Neural progenitor cell (in vitro differentiated cells): ENCODE data around the gene COG3. TPM values are rescaled to one million over a fixed set of nuclear protein-coding genes. Genes with fewer than 3 reads are reported as not detected.

Source experiments
- DNase-seq: peaks from one replicate; pipeline ENCODE4 v3.0.0-alpha.2; 2016; ENCODE audit warnings: low spot score
- H2AFZ ChIP-seq: fragments of 200-600 bp; sonication (generic); replicated peaks from 2 replicates; pipeline ENCODE4 v1.6.1; 2016; ENCODE audit warnings: antibody characterized with exemption
- H3F3A ChIP-seq: fragments of 200-600 bp; sonication (generic); 2 replicates; pipeline ENCODE4 v1.6.1; 2016; ENCODE audit warnings: antibody characterized with exemption, low read depth
- H3K27ac ChIP-seq: fragments of 200-600 bp; sonication (generic); 2 replicates; pipeline ENCODE4 v1.5.1; 2016; ENCODE audit warnings: mild to moderate bottlenecking
- H3K27me3 ChIP-seq: fragments of 200-600 bp; sonication (generic); 2 replicates; pipeline ENCODE4 v1.6.1; 2016; ENCODE audit warnings: mild to moderate bottlenecking, moderate library complexity
- H3K36me3 ChIP-seq: fragments of 200-600 bp; sonication (generic); 2 replicates; pipeline ENCODE4 v1.5.1; 2016
- H3K4me1 ChIP-seq: fragments of 200-600 bp; sonication (generic); 2 replicates; pipeline ENCODE4 v1.6.1; 2016; ENCODE audit warnings: mixed run types
- H3K4me2 ChIP-seq: fragments of 200-600 bp; sonication (generic); 2 replicates; pipeline ENCODE4 v1.6.1; 2016
- H3K4me3 ChIP-seq: fragments of 200-600 bp; sonication (generic); 2 replicates; pipeline ENCODE4 v1.5.1; 2016
- H3K79me2 ChIP-seq: fragments of 200-600 bp; sonication (generic); 2 replicates; pipeline ENCODE4 v1.6.1; 2016; ENCODE audit warnings: low read depth
- H3K9ac ChIP-seq: fragments of 200-600 bp; sonication (generic); 2 replicates; pipeline ENCODE4 v1.6.1; 2016
- H3K9me3 ChIP-seq: fragments of 200-600 bp; sonication (generic); 2 replicates; pipeline ENCODE4 v1.5.1; 2016; ENCODE audit warnings: low read depth
- H4K20me1 ChIP-seq: fragments of 200-600 bp; sonication (generic); 2 replicates; pipeline ENCODE4 v1.6.1; 2016; ENCODE audit warnings: low read depth
- H3K27ac Mint-ChIP-seq: 3 replicates; pipeline ENCODE4 v1.8.0; 2021; ENCODE audit warnings: mixed read lengths
- H3K27me3 Mint-ChIP-seq: 2 replicates; pipeline ENCODE4 v1.8.0; 2022; ENCODE audit warnings: low read depth, mild to moderate bottlenecking, inconsistent platforms, moderate library complexity, mixed read lengths; ENCODE audit not compliant: insufficient read depth
- H3K36me3 Mint-ChIP-seq: 3 replicates; pipeline ENCODE4 v1.8.0; 2021; ENCODE audit warnings: mixed read lengths
- H3K4me1 Mint-ChIP-seq: 3 replicates; pipeline ENCODE4 v1.8.0; 2021; ENCODE audit warnings: mixed read lengths
- H3K4me3 Mint-ChIP-seq: 3 replicates; pipeline ENCODE4 v1.8.0; 2021; ENCODE audit warnings: mild to moderate bottlenecking, moderate library complexity, mixed read lengths
- H3K9me3 Mint-ChIP-seq: 3 replicates; pipeline ENCODE4 v1.8.0; 2020; ENCODE audit warnings: mixed read lengths
- CTCF ChIP-seq: fragments of 200-600 bp; sonication (generic); IDR thresholded peaks from 2 replicates; pipeline ENCODE4 v1.5.1; 2017; ENCODE audit warnings: antibody characterized with exemption, mild to moderate bottlenecking
- EZH2 ChIP-seq: fragments of 200-600 bp; sonication (generic); IDR thresholded peaks from 2 replicates; pipeline ENCODE4 v1.6.1; 2017; ENCODE audit warnings: antibody characterized with exemption, mild to moderate bottlenecking, moderate library complexity
- EZH2phosphoT487 ChIP-seq: fragments of 200-600 bp; sonication (generic); IDR thresholded peaks from 2 replicates; pipeline ENCODE4 v1.6.1; 2017; ENCODE audit warnings: antibody characterized with exemption
- total RNA-seq: library from RNA; depleted of rRNA; stranded (reverse); fragments of >200 nt; gene quantifications from 2 replicates; pipeline ENCODE4 v1.2.3, GENCODE V29; 2015; ENCODE audit warnings: low replicate concordance

The COG3 gene
- total RNA-seq, 1 donor from 2014 or later = 36.0 TPM

DNA sequence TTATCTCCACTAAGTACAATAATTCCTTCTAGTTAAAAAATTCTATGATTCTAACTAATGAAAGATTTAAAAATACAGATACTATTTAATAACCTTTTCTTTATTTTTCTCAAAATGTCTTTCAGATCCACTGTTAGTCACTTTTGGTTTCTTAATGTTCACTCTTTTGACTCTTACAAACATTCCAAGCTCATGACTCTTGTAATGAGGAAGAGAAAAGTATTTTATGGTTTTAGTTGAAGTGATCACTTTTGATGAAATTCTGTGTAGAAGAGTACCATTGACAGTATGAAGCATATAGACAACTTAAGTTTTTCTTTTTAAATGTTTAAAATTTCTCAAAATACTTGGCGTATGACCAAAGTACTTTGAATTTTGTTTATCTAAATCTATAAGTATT lies 27.8 kb downstream of the COG3 start:
- DNase-seq = no peak
- Histone ChIP-seq H3K4me3 (no peak overlapping the region), H3K27ac (no peak overlapping the region), H3K27me3 (no peaks in the 10 kb centered on the region), H3K9ac (no peak overlapping the region), H2AFZ (no peak overlapping the region), H3K9me3 (no peaks in the 10 kb centered on the region), H3K4me1 (no peaks in the 10 kb centered on the region), H3K36me3 (peaks cover 9% of the 10 kb centered on the region), H4K20me1 (no peaks in the 10 kb centered on the region), H3K4me2 (no peak overlapping the region), H3K79me2 (no peaks in the 10 kb centered on the region), H3F3A (no peaks in the 10 kb centered on the region)
- no peaks in the 10 kb centered on the region for H3K4me1 Mint-ChIP-seq
- peaks cover 2% of the 10 kb centered on the region for H3K27me3 Mint-ChIP-seq
- no peak overlapping the region for H3K4me3 Mint-ChIP-seq
- H3K36me3 Mint-ChIP-seq = peaks cover 15% of the 10 kb centered on the region
- H3K27ac Mint-ChIP-seq = no peak overlapping the region
- H3K9me3 Mint-ChIP-seq = no peaks in the 10 kb centered on the region
- TF ChIP-seq EZH2phosphoT487 (no peak), EZH2 (no peak), CTCF (no peak)

DNA sequence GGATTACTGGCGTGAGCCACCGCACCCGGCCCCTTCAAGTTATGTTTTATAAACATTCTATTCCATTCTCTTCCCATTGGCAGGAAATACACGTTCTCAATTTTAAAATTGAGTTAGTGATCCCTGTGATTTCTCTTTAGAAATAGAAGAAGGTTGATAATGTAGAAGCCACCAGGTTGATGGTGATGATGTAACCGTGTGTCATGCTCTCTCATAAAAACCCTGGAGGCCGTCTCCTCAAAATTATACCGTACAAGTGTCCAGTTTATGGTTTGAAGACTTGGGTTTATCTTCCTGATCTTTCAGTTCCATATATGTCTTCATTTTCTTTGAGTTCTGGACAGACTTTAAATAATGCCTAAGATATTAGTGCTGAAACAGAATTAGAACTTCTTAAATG lies 32.2 kb downstream of the COG3 start:
- Mint-ChIP-seq H3K4me3 (no peak overlapping the region), H3K4me1 (no peaks in the 10 kb centered on the region), H3K9me3 (peaks cover 5% of the 10 kb centered on the region), H3K27me3 (peaks cover 2% of the 10 kb centered on the region), H3K27ac (no peak overlapping the region), H3K36me3 (peaks cover 32% of the 10 kb centered on the region)
- TF ChIP-seq CTCF = no peak
- no peak for TF ChIP-seq EZH2phosphoT487
- no peak for TF ChIP-seq EZH2
- Histone ChIP-seq H3K36me3 (peaks cover 16% of the 10 kb centered on the region), H3K9me3 (no peaks in the 10 kb centered on the region), H3K79me2 (no peaks in the 10 kb centered on the region), H3F3A (no peaks in the 10 kb centered on the region), H3K4me1 (no peaks in the 10 kb centered on the region), H2AFZ (no peak overlapping the region), H3K27me3 (no peaks in the 10 kb centered on the region), H3K9ac (no peak overlapping the region), H4K20me1 (no peaks in the 10 kb centered on the region), H3K4me2 (no peak overlapping the region), H3K4me3 (no peak overlapping the region), H3K27ac (no peak overlapping the region)
- DNase-seq = no peak

- H3K4me2 ChIP-seq = no peak overlapping the region
- no peaks in the 10 kb centered on the region for H4K20me1 ChIP-seq
- peaks cover 14% of the 10 kb centered on the region for H3K36me3 ChIP-seq
- H3F3A ChIP-seq = no peaks in the 10 kb centered on the region
- Mint-ChIP-seq H3K4me3 (no peak overlapping the region), H3K27ac (no peak overlapping the region), H3K9me3 (peaks cover 5% of the 10 kb centered on the region), H3K36me3 (peaks cover 43% of the 10 kb centered on the region), H3K4me1 (no peaks in the 10 kb centered on the region), H3K27me3 (no peaks in the 10 kb centered on the region)
- H3K9ac ChIP-seq = no peak overlapping the region
- no peak overlapping the region for H3K4me3 ChIP-seq
- H3K27me3 ChIP-seq = no peaks in the 10 kb centered on the region
- TF ChIP-seq CTCF = no peak
- TF ChIP-seq EZH2 = no peak
- TF ChIP-seq EZH2phosphoT487 = no peak
- no peaks in the 10 kb centered on the region for H3K79me2 ChIP-seq
- H3K9me3 ChIP-seq = no peaks in the 10 kb centered on the region
- DNase-seq = no peak
- H3K27ac ChIP-seq = no peak overlapping the region
- no peak overlapping the region for H2AFZ ChIP-seq
- no peaks in the 10 kb centered on the region for H3K4me1 ChIP-seq
These were observed 35.9 kb downstream of the COG3 start for GRCh38 chr13:45500492-45501174.
